Heart left ventricle (tissue), 13 donors: ENCODE results near the gene ZNF560.

ENCODE experiments used
- POLR2A ChIP-seq, 2 donors: fragments of 450-650 bp; IDR thresholded peaks; one replicate each; pipeline ENCODE4 v1.6.1; 2017; ENCODE audit warnings: antibody characterized with exemption in 2 of 2, mild to moderate bottlenecking in 2 of 2, moderate library complexity in 2 of 2
- TF ChIP-seq, protein P1 (sequence below), 12 donors: fragments of 200-600 bp; sonication (generic) in 4 of 12; IDR thresholded peaks; one replicate each; pipeline versions ENCODE4 v1.5.0 to v1.8.0; 2018 to 2022; ENCODE audit warnings: antibody characterized with exemption in 12 of 12, mild to moderate bottlenecking in 5 of 12
- donor health status: ischemic (EF 13 %, LVEDD 7.1; RV severe dilation, severe dysfunction).
- donor health status: DM: no; HTN: yes; CAD: no.
- donor health status: DM: no; HTN: no; CAD: no.
- donor health status: ischemic (EF 25% LVEDD 6.9; RV normal size, moderate dysfunction).
- donor health status: ischemic (EF 25% LVEDD 5.7; RV mildly dilated, moderate dysfunction).
- donor health status: ischemic (EF 35%, LVEDD 5.7; RV mildly dilated, moderate dysfunction).
- donor health status: nonischemic (EF 11% LVEDD 7.7; RV severe dilation, severe dysfunction).
- donor health status: DM: yes; HTN: yes; CAD: no.
- donor health status: PGD.
- donor health status: ischemic (EF 29% LVEDD 5.4; RV normal size, mild dysfunction).
- donor health status: nonischemic (EF 23%, LVEDD 6.1; RV moderate dilation, normal function).

DNA sequence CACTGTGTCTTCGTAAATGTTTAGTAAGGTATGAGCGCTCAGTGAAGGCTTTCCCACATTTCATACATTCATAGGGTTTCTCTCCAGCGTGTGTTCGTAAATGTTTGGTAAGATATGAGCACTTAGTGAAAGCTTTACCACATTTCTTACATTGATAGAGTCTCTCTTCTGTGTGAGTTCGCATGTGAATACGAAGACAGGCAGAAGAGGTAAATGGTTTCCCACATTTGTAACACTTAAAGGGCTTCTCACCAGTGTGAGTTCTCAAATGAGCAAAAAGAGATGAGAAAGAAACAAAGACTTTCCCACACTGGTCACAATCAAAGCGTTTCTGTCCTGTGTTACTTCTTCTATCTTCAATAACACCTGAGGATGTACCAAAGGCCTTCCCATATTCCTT lies 31.3 kb downstream of the ZNF560 start:
- TF ChIP-seq, protein P1, sequence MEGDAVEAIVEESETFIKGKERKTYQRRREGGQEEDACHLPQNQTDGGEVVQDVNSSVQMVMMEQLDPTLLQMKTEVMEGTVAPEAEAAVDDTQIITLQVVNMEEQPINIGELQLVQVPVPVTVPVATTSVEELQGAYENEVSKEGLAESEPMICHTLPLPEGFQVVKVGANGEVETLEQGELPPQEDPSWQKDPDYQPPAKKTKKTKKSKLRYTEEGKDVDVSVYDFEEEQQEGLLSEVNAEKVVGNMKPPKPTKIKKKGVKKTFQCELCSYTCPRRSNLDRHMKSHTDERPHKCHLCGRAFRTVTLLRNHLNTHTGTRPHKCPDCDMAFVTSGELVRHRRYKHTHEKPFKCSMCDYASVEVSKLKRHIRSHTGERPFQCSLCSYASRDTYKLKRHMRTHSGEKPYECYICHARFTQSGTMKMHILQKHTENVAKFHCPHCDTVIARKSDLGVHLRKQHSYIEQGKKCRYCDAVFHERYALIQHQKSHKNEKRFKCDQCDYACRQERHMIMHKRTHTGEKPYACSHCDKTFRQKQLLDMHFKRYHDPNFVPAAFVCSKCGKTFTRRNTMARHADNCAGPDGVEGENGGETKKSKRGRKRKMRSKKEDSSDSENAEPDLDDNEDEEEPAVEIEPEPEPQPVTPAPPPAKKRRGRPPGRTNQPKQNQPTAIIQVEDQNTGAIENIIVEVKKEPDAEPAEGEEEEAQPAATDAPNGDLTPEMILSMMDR (IDR thresholded peaks at IDR 0.05) = no peak
- TF ChIP-seq POLR2A (IDR thresholded peaks at IDR 0.05) = no peak
